Measurements from ENCODE around the gene C12orf75.
"Not testable (repeated sequence)": the region's sequence is repeated elsewhere in the genome, so short reads cannot be mapped to it uniquely, and the experiment has no call there.

The C12orf75 gene

GRCh38 chr12:105382771-105383622 is 52.5 kb downstream of the C12orf75 start:
- no peak for DNase-seq

DNA sequence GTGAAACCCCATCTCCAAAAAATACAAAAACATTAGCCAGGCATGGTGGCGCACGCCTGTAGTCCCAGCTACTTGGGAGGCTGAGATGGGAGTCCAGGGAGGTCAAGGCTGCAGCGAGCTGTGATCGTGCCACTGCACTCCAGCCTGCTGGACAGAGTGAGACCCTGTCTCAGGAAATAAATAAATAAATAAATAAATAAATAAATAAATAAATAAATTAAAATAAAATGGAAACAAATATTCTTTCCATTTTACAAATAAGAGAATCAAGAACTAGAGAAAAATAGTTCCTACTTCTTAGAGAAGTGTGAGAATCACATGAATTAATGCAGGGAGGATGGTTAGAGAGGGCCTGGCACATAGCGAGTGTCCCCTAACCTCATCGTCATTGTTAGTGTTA is 53.7 kb downstream of the C12orf75 start:
- DNase-seq, result no peak

- DNase-seq, result no peak
Observed at GRCh38 chr12:105384916-105385535, 54.5 kb downstream of the C12orf75 start.

DNA sequence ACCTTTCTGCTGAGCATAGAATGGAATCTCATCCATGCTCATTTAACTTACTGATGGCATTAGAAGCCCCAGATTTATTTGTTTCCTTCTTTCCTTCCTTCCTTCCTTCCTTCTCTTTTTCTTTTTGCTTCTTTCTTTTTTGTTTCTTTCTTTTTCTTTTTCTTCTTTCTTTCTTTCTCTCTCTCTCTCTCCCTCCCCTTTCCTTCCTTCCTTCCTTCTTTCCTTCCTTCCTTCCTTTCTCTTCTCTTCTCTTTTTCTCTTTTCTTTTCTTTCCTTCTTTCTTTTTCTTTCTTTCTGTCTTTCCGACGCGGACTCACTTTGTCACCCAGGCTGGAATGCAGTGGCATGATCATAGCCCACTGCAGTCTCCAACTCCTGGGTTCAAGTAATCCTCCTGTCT is 55.9 kb downstream of the C12orf75 start:
- no peak for DNase-seq

GRCh38 chr12:105391231-105391630 is 60.7 kb downstream of the C12orf75 start:
- no peak for DNase-seq

- no peak for DNase-seq
Observed at GRCh38 chr12:105393587-105393986, 63.1 kb downstream of the C12orf75 start.

GRCh38 chr12:105396024-105396423 is 65.5 kb downstream of the C12orf75 start:
- DNase-seq, result no peak

- DNase-seq, result no peak
Observed at GRCh38 chr12:105396983-105397382, 66.5 kb downstream of the C12orf75 start.

GRCh38 chr12:105398930-105399329 is 68.4 kb downstream of the C12orf75 start:
- DNase-seq, result no peak

GRCh38 chr12:105399428-105400081 is 69.1 kb downstream of the C12orf75 start:
- no peak for DNase-seq

DNA sequence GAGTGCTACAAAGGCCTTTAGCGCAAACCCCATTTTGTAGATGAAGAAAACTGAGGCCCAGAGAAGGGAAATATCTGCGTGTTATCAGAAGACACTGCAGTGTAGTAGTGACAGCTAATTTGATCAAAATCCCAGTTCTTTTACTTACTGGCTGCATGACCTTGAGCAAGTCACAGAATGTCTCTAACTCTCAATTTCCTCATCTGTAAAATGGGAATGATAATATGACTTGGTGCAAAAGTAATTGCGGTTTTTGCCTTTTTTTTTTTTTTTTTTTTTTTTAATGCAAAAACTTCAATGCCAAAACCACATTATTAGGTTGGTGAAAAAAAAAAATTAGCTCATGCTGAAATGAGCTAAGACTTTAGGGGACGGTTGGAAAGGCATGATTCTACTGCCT is 69.7 kb downstream of the C12orf75 start:
- no peak for DNase-seq

DNA sequence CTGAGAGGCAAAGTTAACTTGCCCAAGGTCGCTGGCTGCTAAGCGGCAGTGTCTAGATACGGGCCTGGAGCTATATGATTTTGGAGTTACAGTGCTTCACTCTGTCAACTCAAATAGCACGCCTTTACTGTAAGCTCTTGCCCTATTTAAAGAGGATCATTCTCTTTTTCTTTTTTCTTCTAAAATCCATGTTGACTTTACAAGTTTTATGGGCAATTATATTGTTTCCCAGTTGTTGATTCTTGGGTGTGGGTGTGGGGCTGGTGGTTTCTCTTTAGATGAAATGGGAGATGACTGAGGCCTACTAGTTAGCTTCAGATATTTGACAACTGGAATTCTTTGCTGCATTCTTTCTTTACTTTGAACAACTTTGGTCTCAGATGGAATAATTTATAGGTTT is 70.7 kb downstream of the C12orf75 start:
- DNase-seq, result no peak

GRCh38 chr12:105402366-105402765 is 71.9 kb downstream of the C12orf75 start:
- DNase-seq, result no peak

DNA sequence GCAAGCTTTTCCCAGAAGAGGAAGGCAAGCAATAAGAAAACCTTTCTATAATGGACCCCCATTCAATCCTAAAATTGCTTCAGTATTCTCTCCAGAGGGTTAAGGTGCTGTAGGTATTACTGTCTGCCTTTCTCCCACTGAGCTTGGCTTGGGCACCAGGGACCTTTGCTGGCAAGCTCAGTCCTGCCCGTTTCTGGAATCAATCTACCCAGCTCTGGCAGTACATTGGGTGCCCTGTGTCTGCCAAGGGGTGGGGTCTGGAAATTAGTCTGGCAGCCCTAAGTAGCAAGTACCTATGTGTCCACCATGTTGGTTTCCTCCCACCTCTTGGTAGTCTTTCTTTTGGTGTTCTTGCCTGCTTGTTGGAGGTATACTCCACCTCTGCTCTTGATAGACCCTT is 72.6 kb downstream of the C12orf75 start:
- no peak for DNase-seq

DNA sequence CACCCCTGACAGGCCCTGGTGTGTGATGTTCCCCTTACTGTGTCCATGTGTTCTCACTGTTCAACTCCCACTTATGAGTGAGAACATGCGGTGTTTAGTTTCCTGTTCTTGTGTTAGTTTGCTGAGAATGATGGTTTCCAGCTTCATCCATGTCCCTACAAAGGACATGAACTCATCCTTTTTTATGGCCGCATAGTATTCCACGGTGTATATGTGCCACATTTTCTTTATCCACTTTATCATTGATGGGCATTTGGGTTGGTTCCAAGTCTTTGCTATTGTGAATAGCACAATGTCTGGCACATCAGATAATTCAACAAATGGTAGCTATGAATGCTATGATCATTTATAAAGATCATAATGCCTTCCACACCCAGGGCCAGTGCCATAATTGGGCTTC is 73.6 kb downstream of the C12orf75 start:
- DNase-seq, result not testable (repeated sequence)

DNA sequence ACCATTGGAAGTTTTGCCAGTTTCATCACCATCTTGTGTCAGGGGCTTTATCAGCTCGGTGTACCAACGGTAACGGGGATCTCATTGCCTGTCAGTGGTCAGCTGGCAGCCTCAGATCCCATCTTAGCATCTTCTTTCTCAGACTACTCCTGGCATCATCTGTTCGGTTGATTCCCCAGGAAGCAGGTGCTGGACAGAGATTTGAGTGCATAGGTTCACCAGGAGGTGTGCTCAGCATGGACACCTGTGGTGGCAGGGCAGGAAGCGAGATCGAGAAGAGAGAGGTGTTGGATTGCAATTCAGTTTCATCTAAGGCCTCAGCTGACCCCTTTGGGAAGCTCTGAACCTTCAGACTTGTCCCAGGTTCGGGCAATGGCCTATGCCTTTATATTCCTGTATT is 76.0 kb downstream of the C12orf75 start:
- no peak for DNase-seq

DNA sequence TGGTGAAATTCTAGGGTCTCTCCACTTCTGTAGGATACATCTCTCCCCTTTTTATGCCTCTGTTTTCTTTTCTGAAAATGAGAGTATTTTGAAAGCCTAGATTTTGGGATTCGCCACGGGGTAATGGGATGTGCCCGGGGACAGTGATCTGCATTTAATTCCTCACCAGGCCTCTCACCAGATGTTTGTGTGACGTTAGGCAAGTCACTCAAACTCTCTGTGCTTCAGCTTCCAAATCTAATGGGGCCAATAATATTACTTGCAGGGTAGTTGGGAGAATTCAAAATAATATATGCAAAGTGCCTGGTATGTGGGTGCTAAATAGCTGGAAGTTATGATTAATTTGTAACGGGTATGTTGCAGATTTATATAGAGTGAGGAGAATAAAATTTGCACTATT is 78.8 kb downstream of the C12orf75 start:
- no peak for DNase-seq

GRCh38 chr12:105409801-105410471 is 79.4 kb downstream of the C12orf75 start:
- DNase-seq, result no peak

GRCh38 chr12:105413911-105414487 is 83.5 kb downstream of the C12orf75 start:
- no peak for DNase-seq

DNA sequence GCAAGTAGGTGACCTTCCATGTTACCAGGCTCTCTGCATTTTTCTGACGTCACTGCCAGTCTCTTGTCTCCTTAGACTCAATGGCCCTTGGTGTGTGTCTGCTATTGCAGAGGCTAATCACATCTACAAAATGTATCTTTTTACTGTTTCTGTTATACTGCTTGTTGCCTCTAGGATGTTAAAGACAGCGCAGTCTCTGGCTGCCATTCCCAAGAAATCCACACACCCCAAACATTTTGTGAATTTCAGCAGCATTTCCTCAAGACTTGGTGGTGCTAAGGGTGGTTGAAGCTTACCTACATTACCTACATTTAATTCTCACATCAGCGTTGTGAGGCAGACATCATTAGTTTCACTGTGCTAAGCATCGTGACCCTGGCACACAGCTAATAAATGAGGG is 87.2 kb downstream of the C12orf75 start:
- DNase-seq, result no peak

- DNase-seq, result no peak
Observed at GRCh38 chr12:105418229-105418628, 87.7 kb downstream of the C12orf75 start.

- DNase-seq, result no peak
Observed at GRCh38 chr12:105418821-105419291, 88.4 kb downstream of the C12orf75 start.

DNA sequence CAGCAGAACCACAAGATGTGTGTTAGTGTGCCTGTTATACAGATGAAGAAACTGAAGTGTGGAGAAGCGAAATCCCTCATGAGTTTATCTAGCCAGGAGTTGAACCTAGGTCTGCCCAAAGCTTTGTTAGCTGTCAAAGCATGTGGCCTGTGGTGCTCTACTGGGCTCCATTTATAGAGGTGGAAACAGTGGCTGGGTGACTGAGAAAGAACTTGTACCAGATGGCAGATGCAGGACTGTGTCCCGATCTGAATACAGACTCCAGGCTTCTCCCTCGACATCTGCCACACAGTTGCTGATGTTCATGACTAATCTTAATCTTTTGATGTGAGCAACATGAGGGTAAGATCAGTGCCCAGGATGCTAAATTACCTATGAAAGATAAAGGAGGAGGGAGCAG is 89.1 kb downstream of the C12orf75 start:
- DNase-seq, result no peak
